ES-I3 (cell line): ENCODE data around the gene CDH13.

Experiments
- H3K36me3 ChIP-seq: 2 replicates; pipeline ENCODE4 v1.6.1; 2013; ENCODE audit warnings: mild to moderate bottlenecking, low read length, control low read depth, moderate library complexity; ENCODE audit not compliant: insufficient read depth
- H3K4me1 ChIP-seq: 2 replicates; pipeline ENCODE4 v1.6.1; 2013; ENCODE audit warnings: mild to moderate bottlenecking, control low read depth, low read length; ENCODE audit not compliant: insufficient read depth
- H3K9ac ChIP-seq: 2 replicates; pipeline ENCODE4 v1.6.1; 2013; ENCODE audit warnings: low read depth, mild to moderate bottlenecking, low read length, moderate library complexity
- H3K9me3 ChIP-seq: 2 replicates; pipeline ENCODE4 v1.6.1; 2013; ENCODE audit warnings: mild to moderate bottlenecking, low read length, moderate library complexity; ENCODE audit not compliant: control insufficient read depth, insufficient read depth

Gene CDH13

DNA sequence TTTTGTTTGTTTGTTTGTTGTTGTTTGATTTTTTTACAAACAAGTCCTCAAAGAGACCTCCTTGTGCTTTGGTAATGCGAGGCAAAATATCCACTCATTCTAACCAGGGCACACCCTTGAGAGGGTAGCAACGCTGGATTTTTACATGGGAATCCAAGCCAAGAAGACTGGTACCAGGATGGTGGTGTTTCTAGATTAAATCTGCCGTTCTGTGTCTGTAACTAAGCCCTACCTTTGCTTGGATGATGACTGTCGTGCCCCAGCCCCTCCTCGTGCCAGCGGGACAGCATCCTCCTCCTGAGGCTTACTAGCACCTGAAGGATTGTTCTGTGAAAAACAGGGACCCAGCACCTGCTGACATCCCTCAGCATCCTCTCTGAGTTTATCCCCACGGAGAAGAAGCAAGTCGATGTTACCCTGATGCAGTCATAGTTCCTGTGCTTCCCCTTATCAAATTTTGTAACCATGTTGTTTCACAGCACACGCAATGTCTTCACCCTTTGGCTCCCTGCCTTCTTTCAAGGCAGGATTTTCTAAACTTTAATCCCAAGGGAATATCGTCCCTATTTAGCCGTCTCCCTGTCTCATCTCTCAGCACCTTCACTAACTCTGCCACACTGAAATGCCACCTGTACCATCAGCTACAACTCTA is 1175.9 kb downstream of the CDH13 start:
- Histone ChIP-seq H3K9me3 (no peaks in the 10 kb centered on the region), H3K9ac (no peak overlapping the region; the same call in 1 of the 2 replicates), H3K4me1 (peaks cover 20% of the 10 kb centered on the region), H3K36me3 (no peaks in the 10 kb centered on the region)

DNA sequence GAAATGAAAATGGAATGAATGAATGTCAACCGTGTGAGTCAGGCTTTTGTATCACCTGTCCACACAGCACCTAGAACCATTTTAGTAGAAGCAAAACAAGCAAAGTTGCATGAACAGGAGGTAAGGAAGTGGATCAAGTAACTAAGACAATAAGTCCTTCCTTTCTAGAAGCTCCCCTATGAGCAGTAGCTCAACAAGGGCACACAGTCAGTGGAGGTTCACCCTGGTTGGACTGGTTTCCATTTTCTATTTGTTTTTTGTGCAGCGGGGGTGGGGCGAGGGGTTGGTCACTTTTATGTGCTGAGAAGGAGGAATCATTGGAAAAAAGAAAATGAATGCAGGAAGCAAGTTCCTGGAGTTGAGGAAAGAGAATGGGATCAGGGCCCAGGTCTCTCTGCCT is 1177.0 kb downstream of the CDH13 start:
- H3K4me1 ChIP-seq, result peaks cover 21% of the 10 kb centered on the region
- H3K9ac ChIP-seq, result no peak overlapping the region
- no peaks in the 10 kb centered on the region for H3K36me3 ChIP-seq
- H3K9me3 ChIP-seq, result no peaks in the 10 kb centered on the region

DNA sequence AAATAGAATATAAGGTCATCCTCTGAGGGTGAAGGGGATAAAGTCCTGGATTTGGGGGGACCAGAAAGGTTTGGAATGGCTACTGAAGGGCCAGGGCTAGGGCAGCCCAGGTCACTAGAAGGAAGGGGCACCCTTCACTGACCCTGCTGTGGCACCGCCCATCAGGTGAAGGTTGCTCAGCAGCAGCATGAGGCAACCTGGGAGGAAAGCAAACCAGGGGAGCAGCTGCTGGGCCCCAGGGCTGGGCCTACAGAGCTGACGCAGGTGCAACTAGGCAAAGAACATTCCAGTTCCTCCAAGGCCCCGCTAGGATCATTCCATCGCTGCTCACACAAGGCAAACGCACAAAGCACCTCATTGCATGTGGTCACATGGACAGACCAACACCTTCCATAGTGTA is 1177.6 kb downstream of the CDH13 start:
- Histone ChIP-seq H3K9ac (no peak overlapping the region), H3K4me1 (peaks cover 24% of the 10 kb centered on the region), H3K9me3 (no peaks in the 10 kb centered on the region), H3K36me3 (no peaks in the 10 kb centered on the region)

DNA sequence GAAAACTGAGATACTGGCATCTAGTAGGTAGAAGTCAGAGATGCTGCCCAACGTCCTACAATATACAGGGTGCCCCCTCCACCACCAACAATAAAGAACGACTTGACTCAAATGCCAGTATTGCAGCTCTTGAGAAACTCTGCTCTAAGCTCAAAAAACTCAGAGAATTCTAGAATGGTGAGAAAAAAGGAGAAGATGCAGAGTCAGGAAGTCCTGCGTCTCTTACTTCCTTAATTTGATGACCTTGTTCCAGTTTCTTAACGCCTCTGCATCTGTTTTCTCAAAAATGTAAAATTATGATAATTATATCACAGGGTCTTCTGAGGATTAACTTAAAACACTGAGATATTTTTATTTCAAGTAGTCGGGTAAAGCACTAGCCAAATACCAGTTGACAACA is 1179.3 kb downstream of the CDH13 start:
- Histone ChIP-seq H3K36me3 (no peaks in the 10 kb centered on the region), H3K9ac (no peak overlapping the region), H3K9me3 (no peaks in the 10 kb centered on the region), H3K4me1 (peaks cover 24% of the 10 kb centered on the region)

DNA sequence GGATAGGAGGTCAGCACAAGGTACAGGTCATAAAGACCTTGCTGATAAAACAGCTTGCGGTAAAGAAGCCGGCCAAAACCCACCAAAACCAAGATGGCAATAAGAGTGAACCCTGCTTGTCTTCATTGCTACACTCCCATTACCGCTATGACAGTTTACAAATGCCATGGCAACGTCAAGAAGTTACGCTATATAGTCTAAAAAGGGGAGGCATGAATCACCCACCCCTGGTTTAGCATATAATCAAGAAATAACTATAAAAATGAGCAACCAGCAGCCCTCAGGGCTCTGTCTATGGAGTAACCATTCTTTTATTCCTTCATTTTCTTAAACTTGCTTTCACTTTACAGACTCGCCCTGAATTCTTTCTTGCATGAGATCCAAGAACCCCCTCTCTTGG is 1180.0 kb downstream of the CDH13 start:
- Histone ChIP-seq H3K36me3 (no peaks in the 10 kb centered on the region), H3K4me1 (peaks cover 24% of the 10 kb centered on the region), H3K9ac (no peak overlapping the region), H3K9me3 (no peaks in the 10 kb centered on the region)

DNA sequence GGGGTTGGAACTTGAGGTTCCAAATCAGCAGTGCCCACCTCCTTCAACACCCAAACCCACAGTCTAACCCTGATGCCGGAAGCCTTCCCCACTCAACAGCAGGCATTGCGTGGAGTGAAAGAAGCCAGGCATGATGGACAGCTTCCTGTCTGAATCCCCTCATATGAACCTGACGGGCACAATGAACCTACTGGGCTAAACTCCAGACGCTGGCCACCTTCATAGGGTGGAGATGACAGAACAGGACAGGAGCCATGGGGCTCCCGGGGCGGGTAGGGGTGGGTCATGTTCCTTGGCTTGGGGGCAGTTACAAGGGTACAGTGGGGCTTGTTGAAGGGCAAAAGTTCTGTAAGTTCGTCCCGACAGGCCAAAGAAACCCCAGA is 1180.5 kb downstream of the CDH13 start:
- Histone ChIP-seq H3K36me3 (no peaks in the 10 kb centered on the region; the same call in 1 of the 2 replicates), H3K4me1 (peaks cover 21% of the 10 kb centered on the region), H3K9me3 (no peaks in the 10 kb centered on the region), H3K9ac (peak overlapping the region; percentile 13; the same call in 1 of the 2 replicates)

DNA sequence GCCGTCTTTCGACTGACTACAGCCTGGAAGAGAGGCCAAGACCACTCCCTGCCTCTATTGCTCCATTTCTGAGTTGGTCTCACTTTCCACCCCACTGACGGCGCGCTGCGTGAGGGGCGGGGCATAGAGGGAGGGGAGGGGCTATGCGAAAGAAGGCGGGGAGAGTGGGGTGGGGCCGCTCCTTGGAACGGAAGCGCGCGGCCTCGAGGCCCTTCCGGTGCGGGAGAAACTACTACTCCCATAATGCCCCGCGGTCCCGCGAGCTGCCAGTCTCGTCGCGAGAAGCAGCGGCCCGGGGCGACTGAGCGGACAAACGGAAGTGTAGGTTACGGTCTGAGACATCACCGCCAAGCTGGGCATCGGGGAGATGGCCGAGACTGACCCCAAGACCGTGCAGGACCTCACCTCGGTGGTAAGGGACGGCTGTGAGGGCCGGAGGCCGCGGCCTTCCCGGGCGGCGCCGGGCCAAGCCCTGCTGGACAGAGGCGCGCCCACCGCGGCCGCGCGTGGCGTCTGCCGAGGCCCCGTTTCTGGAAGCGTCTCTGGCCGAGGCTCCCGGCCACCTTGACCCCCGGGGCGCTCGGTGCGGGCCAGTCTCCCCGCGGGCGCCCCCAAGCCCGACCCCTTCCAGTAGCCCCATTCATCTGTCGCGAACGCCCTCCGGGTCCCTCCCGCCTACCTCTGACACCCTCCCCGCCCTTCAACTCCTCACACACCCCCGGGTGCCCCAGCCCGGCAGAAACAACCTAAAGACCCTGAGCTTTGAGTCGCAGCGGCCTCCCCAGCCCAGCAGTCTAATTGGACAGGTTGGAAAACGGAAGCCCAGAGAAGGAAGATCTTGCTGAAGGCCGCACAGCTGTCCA is 1181.2 kb downstream of the CDH13 start, which contains the start of gene HSBP1:
HSBP1 (plus strand) TSS at position 269 of the 863 bp plus-strand sequence; CDS start at position 368, 99 bp downstream.
- Histone ChIP-seq H3K36me3 (no peaks in the 10 kb centered on the region; the same call in 1 of the 2 replicates), H3K9ac (peak within 1 kb of the TSS; percentile 95), H3K9me3 (no peaks in the 10 kb centered on the region), H3K4me1 (peaks cover 15% of the 10 kb centered on the region)

DNA sequence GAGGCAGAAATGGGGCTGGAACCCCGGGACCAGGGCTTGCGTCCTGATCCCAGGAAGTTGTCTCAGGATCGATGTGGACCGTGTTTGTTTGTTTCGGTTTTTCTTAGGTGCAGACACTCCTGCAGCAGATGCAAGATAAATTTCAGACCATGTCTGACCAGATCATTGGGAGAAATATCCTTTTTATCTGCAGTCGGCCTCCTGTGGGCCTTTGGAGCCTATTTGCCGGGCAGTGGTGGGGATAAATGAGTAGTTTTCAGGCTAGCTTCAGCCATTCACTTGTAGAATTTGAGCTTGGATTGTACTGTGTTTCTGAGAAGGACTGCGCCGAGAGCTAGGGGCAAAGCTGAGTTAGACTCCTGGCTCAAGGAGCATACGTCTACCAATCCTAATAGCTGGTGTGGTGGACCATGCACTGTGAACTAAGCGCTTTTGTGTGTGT is 1181.8 kb downstream of the CDH13 start:
- H3K36me3 ChIP-seq, result no peaks in the 10 kb centered on the region; the same call in 1 of the 2 replicates
- H3K9me3 ChIP-seq, result 0 out of 2 replicates have a peak, but pooled peaks cover 3% of the 10 kb centered on the region
- peaks cover 15% of the 10 kb centered on the region for H3K4me1 ChIP-seq
- H3K9ac ChIP-seq, result peak overlapping the region; percentile 95

DNA sequence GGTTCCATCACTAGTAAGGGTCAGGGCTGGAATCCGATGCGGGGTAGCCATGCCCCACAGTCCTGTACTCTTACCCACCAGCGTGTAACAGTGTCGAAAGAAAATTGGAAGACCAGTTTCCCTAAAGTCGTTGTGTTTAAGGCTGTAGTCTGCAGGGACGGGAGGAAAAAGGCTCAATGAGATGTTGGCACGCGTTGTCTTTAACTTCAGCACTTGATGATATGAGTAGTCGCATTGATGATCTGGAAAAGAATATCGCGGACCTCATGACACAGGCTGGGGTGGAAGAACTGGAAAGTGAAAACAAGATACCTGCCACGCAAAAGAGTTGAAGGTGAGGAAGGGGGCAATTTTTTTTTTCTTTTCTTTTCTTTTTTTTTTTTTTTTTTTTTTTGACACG is 1182.3 kb downstream of the CDH13 start:
- H3K9ac ChIP-seq, result peak overlapping the region; percentile 95; the same call in 1 of the 2 replicates
- H3K9me3 ChIP-seq, result 0 out of 2 replicates have a peak, but pooled peaks cover 3% of the 10 kb centered on the region
- H3K36me3 ChIP-seq, result no peaks in the 10 kb centered on the region; the same call in 1 of the 2 replicates
- peaks cover 16% of the 10 kb centered on the region for H3K4me1 ChIP-seq

DNA sequence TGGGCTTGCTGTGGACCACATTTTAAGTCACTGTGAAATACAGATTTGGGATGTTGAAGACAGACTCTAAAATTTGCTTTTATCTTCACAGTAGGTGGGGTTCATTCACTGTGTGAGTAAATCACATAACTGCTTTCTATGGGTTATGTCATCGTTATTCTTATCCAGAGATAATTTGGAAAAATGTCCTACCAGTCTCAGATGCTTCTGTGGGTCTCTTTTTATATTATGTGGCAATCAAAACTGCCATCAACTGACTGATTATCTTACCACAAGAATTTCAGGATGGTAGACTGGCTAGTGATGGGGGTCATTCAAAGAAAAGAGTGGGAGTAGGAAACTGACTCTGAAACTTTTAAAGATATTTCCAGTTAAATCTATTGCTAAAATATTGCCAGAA is 1184.1 kb downstream of the CDH13 start:
- H3K36me3 ChIP-seq, result no peaks in the 10 kb centered on the region; the same call in 1 of the 2 replicates
- H3K9me3 ChIP-seq, result 0 out of 2 replicates have a peak, but pooled peaks cover 3% of the 10 kb centered on the region
- H3K9ac ChIP-seq, result no peak overlapping the region; the same call in 1 of the 2 replicates
- peaks cover 16% of the 10 kb centered on the region for H3K4me1 ChIP-seq

DNA sequence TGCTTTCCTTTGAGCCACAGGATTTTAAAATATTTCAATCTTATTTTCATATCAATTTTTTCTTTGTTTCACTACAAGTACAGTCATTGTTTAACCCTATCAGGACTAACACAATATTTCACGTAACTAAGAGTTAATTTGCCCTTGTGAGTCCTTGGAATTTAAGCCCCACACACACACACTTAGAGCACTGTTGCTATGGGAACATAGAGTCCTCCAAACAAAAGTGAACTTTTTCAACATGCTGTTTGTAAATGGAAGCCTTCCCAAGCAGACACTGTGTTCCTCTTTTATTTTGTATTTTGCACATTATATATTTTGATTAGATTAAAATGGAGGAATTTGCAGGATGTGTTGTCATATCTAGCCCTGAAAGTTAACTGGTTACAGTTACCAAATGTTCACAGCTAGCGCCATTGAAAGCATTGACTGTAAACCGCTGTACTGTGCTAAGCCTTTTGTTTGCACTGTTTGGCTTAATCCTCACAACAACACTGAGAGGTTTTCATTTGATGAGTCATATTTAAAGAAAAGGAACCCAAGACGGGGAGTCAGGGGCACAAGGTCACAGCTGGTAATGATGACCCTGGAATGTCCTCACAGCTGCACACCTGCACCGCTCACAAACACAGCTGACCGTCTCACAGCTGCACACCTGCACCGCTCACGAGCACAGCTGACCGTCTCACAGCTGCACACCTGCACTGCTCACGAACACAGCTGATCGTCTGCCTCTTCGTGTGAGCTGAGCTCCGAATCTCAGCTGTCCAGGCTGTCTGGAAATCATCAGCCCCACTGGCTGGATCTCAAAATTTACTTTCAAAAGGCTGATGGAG is 1187.3 kb downstream of the CDH13 start:
- peaks cover 13% of the 10 kb centered on the region for H3K4me1 ChIP-seq
- H3K9me3 ChIP-seq, result 0 out of 2 replicates have a peak, but pooled peaks cover 3% of the 10 kb centered on the region
- no peaks in the 10 kb centered on the region; the same call in 1 of the 2 replicates for H3K36me3 ChIP-seq
- H3K9ac ChIP-seq, result no peak overlapping the region

DNA sequence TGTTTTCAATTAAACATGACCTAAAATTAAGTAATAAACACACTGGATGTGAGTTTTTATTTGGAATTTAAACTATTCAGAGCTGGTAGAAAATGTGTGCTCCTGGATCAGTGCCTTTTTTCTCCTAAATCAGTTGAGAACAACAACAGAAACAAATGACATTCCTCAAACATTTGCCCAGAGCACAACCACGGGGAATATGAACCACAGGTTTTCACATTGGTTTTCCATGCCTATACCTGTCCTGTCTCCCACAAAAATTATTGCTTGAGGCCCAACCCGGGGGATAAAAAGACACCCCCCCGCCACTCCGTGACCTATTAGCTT is 1187.9 kb downstream of the CDH13 start:
- H3K9ac ChIP-seq, result no peak overlapping the region
- H3K4me1 ChIP-seq, result peaks cover 13% of the 10 kb centered on the region
- no peaks in the 10 kb centered on the region; the same call in 1 of the 2 replicates for H3K36me3 ChIP-seq
- H3K9me3 ChIP-seq, result 0 out of 2 replicates have a peak, but pooled peaks cover 3% of the 10 kb centered on the region

DNA sequence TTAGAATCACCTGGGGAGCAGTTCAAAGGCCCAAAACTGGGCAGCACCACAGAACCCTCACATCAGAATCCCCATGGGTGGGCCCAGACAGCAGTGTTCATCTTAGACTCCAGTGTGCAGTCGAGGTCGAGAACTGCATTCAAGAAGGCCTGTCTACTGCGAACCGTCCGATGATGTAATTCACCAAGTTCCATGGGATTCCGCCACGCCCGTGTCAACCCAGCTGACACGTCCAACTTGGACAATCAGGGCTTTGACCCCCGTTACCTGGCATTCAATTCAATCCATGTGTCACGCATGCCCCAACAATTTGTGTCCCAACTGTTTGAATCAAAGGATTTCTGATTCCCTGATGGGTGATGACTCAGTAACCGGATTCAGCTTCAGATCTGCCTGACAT is 1190.3 kb downstream of the CDH13 start:
- H3K9me3 ChIP-seq, result 0 out of 2 replicates have a peak, but pooled peaks cover 3% of the 10 kb centered on the region
- H3K4me1 ChIP-seq, result peaks cover 13% of the 10 kb centered on the region
- no peaks in the 10 kb centered on the region; the same call in 1 of the 2 replicates for H3K36me3 ChIP-seq
- H3K9ac ChIP-seq, result no peak overlapping the region

DNA sequence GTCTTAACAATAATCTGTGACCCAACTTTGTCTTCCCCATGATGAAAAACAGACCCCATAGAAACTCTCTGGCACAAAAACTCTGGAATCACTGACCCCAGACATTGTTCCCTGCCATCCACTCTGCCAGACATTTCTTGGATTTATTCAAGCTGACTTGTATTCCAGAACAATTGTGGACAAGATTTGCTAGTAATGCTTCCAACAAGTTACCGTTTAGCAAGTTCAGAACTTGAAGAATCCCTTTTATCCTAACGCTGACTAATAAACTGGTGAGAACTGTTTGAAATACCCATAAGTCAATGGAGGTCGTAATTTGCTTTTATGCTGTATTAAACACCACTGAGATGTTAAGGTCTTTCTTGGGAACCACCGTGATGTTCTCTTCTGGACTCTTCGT is 1191.5 kb downstream of the CDH13 start:
- Histone ChIP-seq H3K9ac (no peak overlapping the region), H3K9me3 (0 out of 2 replicates have a peak, but pooled peaks cover 1% of the 10 kb centered on the region), H3K4me1 (peaks cover 13% of the 10 kb centered on the region), H3K36me3 (no peaks in the 10 kb centered on the region)
